IPS-18c (cell line): ENCODE measurements around the gene KCNIP3.

Source experiments
- H3K4me3 ChIP-seq: 2 replicates; pipeline ENCODE4 v1.7.0; 2013; ENCODE audit warnings: low read depth, mild to moderate bottlenecking, low read length, moderate library complexity; ENCODE audit not compliant: insufficient read depth
- H3K9me3 ChIP-seq: one replicate; pipeline ENCODE4 v1.6.1; 2013; ENCODE audit warnings: mild to moderate bottlenecking, low read length, moderate library complexity; ENCODE audit not compliant: control insufficient read depth, insufficient read depth

KCNIP3 gene

DNA sequence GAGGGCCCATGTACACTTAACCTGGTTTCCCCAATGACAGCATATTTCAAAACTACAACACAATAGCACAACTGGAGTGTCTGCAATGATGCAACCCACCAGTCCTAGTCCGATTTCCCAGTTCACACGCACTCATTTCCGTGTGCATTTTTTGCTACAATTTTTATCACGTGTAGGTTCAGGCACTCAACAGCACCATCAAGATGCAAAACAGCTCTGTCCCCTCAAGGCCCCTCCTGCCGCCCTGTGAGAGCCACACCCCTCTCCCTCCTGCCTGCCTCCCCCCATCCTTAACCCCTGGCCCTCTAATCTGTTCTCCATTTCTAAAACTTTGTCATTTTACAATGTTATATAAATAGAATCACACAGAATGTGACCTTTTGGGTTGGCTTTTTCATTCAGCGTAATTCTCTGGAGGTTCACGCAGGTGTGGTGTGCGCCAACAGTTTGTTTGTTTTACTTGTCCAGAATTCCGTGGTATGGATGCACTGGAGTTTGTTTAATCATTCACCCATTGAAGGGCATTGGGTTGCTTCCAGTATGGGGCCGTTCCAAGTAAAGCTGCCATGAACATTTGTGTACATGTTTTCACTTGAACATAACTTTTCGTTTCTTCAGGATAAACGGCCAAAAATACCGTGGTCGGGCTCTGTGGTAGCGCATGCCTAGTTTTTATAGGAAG lies 8.4 kb downstream of the KCNIP3 start:
- Histone ChIP-seq H3K4me3 (no peak overlapping the region), H3K9me3 (no peaks in the 10 kb centered on the region)

DNA sequence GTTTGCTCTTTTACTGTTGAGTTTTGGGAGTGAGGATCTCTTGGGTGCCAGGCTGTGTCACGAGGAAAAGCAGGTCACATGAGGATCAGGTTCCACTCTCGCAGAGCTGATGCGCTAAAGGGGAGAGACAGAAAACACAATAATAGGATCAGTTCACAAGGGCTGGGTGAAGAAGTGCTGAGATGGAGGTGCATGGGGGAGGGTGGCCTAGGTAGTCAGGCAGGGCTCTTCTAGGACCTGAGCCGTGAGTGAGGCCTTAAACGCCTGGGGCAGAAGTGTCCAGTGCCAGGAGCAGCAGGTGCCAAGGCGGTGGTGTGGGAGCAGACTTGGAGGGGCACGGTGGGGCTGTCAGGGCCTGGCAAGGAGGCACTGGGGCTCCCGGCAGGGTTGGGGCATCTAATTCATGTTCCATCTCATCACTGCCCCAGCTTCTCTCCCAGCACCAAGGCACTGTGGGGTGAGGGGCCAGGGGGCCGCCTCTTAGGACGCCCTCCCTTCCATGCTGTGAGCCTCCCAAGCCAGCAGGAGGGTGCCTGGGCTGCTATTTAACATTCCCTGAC lies 9.3 kb downstream of the KCNIP3 start:
- no peak overlapping the region for H3K4me3 ChIP-seq
- no peaks in the 10 kb centered on the region for H3K9me3 ChIP-seq

DNA sequence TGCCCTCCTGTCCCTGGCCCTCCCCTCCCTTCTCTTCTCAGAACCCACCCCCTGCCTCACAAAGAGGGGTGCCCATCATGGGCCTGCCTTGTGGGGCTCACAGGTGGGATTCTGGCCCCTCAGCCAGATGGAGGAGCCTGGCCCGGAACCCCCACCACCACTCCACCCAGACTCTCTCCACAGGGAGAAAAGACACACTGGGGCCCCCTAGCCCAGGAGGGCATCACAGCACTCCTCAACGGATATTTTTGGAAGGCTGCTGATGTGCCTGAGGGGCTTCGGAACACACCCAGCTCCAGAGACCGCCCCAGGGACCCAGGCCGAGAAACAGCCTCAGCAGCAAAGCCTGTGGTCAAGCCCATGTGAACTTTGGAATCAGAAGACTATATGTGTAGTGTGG lies 9.9 kb downstream of the KCNIP3 start:
- no peaks in the 10 kb centered on the region for H3K9me3 ChIP-seq
- no peak overlapping the region for H3K4me3 ChIP-seq

DNA sequence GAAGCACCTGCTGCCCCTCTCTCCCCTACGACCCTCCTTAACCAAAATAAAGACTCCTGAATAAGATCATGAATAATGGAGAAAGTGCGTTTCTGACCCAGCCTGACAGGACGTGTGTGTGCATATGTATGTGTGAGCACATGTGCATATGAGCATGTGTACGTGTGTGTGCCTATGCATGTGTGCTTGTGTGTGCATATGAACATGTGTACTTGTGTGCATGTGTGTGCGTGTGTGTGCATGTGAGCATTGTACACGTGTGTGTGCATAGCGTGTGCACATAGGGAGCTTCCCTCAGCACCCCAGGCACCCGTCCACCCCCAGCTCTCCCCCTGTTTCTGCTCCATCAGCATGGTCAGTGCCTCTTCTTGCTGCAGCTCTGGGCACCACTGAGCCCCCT lies 10.7 kb downstream of the KCNIP3 start:
- H3K4me3 ChIP-seq: no peak overlapping the region
- H3K9me3 ChIP-seq: peaks cover 4% of the 10 kb centered on the region

DNA sequence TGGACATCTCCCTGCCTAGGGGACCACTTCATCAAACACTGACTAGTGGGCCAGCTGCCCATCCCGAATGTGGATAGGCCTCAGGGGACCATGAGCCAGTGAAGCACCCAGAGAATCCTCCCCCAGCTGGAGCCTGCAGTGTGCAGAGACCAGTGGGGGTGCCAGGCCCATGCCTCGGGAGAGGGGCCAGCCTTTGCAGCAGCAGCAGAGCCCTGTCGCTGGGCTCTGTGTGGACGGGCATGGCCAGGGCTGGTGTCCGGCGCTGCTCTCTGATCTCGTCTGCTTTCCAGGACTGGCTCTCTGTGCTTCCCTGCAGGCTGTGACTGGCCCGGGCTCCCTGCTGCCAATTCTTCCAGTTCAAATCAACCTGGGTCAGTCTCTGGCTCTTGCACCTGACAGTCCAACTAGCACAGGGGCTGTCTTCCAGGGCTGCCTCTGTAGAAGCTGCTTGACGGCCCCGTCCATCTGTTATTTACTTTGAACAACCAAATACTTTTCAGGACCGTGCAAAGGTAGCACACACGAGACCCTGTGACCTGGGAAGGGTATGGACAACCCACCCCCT lies 11.4 kb downstream of the KCNIP3 start:
- H3K4me3 ChIP-seq: no peak overlapping the region
- H3K9me3 ChIP-seq: peaks cover 4% of the 10 kb centered on the region

DNA sequence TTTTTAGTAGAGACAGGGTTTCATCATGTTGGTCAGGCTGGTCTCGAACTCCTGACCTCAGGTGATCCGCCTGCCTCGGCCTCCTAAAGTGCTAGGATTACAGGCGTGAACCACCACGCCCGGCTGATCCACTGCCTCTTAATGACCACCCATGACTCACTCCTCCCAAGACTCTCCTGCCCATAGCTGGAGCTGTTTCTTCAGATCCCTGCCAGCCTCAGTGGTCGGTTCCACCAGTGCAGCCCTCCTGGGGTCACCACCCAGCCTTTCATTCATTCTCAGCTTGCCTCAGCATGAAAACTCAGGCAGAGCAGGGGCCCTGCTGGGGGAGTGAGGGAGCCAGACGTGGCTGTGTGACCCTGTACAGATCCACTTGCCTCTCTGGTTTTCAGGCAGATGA lies 12.5 kb downstream of the KCNIP3 start:
- Histone ChIP-seq H3K4me3 (no peak overlapping the region), H3K9me3 (peaks cover 4% of the 10 kb centered on the region)

DNA sequence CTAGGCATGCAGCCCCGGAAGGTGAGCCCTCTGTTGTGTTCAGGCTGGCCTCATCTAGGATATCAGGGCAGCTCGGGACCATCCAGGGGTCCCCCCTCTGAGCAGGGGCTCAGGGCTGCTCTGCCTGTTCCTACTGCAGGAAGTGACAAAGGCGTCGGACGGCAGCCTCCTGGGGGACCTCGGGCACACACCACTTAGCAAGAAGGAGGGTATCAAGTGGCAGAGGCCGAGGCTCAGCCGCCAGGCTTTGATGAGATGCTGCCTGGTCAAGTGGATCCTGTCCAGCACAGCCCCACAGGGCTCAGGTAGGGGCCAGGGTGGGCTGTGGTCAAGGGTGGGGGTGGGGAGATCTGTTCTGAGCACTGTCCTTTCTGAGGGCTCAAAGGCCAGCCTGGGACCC lies 13.1 kb downstream of the KCNIP3 start:
- H3K4me3 ChIP-seq: no peak overlapping the region

DNA sequence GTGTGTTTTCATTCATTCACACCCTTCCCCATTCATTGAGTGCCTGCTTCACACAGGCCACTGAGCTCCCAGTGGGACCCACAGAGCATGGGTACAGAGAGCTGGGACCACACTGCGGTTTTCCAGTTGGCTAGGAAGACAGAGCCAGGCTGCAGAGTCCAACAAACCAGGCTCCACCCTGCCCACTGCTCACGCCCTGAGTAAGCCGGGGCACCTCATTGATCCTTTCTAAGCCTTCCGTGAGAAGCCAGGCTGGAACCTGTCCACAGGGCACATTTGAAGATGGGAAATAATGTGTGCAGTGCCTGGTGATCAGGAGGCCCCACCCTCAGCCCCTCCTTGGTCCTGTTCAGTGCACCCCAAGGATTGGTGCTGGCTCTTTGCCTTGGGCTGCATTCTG lies 13.5 kb downstream of the KCNIP3 start:
- Histone ChIP-seq H3K4me3 (no peak overlapping the region), H3K9me3 (peaks cover 4% of the 10 kb centered on the region)

More for the DNA sequence above, 13.1 kb downstream of the KCNIP3 start:
- H3K9me3 ChIP-seq: peaks cover 4% of the 10 kb centered on the region

DNA sequence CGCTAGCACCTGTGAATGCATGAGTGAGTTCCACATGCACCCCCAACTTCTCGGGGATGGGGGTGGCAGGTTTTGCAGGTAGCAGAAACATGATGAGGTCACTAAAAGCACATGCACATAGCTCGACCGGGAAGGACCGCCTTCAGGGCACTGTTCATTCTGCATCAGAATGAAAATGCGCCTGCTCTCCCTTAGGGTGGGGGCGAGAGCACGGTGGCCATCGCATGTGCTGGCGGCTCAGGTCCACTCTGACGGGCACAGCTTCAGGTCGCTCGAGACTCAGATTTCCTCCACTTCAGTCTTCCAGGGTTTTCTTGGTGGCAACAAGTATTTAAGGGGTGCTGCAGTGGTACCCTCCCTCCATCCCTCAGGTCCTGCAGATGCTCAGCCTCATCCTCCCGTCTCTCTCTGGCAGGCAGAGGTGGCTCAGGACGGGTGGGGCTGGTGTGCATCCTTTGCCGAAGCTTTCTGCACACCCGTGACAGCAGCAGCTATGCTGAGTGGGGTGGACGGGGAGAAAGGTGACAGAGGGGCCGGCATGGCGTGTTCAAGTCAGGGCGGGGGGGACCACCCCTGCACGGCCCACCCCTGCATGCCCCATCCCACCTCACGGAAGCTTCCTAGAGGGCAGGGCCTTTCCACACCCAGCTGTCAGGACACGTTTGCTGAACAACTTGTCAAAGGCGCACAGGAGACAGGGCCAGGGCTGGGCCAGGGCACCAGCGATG lies 14.8 kb downstream of the KCNIP3 start:
- H3K9me3 ChIP-seq: peaks cover 4% of the 10 kb centered on the region
- no peak overlapping the region for H3K4me3 ChIP-seq

DNA sequence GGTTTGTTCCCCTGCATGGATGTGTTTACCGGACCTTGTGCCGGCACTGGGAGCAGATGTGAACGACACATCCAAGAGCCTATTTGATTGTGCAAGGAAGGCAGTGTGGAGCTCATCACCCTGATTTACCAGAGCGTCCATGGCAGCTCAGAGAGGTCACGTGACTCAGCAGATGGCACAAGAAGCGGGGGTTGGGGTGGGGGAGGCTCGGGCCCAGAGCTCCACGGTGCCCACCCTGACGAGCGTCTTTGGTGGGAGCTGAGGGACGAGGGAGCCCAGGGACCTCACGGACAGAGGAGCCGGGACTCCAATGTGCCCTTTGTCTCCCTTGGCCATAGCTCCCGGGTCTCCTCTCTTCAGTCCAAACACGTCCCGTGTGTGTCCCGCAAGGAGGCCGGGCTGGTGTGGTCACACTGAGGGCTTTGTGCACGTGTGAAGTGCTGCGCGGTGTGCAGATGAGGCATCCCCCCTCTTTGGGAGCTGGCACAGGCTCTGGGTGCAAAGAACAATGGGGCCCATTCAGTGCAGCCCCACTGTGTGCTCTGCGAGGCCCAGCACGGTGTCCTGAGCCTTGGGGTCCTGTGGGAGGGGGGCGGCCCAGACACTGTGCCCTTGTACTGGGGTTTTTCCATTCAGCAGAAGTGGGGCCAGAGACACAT lies 15.5 kb downstream of the KCNIP3 start:
- Histone ChIP-seq H3K9me3 (peaks cover 4% of the 10 kb centered on the region), H3K4me3 (no peak overlapping the region)

DNA sequence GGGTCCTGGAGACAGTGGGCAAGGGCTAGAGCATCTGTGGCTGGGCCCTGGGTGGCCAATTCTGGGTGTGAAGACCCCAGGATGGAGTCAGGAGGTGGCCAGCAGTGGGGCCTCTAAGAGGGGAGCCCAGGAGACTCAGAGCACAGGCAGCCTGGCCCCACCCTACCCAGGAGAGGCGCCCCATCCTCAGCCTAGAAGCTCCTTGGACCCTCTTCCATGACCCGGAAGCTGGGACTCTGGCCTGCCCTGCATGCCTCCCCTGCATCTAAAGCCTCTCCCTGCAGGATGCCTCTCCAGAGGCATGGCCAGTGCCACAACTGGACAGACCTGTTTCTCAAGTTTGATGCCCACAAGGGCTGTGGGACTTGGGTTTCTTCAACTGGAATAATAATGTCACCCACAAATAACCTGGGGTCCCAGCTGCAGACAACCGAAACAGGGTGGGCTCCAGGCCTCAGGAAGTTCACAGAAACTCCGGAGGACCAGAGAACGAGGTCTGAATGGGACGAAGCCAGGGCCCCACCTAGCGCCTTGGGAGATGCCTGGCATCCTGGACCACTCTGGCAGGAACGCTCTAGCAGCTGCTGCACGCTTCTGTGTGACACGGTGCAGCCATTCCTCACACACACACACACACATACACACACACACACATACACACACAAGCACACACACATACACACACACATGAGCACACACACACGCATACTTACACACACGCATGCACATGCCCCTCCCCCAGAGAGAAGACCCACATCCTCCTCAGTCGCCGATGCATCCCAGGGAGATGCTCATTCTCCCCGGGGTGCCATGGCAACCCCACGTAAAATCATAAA lies 16.4 kb downstream of the KCNIP3 start:
- Histone ChIP-seq H3K4me3 (no peak overlapping the region), H3K9me3 (peaks cover 4% of the 10 kb centered on the region)

DNA sequence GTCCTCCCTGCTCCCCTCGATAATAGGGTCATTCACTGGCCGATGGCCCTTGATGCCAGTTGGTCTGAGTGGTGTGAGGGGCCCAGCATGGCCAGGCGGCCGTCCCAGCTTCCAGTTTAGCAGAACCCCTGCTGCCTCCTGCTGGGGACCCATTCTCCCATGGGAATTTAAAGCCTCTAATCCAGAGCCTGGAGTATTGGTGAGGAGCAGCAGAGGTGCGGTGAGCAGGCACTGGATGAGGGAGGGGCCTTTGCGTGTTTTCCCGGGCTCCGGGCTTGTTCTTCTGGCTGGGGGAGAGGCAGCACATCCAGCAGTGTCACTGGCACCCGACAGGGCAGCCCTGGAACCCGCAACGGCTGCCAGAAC lies 17.4 kb downstream of the KCNIP3 start:
- Histone ChIP-seq H3K9me3 (peaks cover 4% of the 10 kb centered on the region), H3K4me3 (no peak overlapping the region)

DNA sequence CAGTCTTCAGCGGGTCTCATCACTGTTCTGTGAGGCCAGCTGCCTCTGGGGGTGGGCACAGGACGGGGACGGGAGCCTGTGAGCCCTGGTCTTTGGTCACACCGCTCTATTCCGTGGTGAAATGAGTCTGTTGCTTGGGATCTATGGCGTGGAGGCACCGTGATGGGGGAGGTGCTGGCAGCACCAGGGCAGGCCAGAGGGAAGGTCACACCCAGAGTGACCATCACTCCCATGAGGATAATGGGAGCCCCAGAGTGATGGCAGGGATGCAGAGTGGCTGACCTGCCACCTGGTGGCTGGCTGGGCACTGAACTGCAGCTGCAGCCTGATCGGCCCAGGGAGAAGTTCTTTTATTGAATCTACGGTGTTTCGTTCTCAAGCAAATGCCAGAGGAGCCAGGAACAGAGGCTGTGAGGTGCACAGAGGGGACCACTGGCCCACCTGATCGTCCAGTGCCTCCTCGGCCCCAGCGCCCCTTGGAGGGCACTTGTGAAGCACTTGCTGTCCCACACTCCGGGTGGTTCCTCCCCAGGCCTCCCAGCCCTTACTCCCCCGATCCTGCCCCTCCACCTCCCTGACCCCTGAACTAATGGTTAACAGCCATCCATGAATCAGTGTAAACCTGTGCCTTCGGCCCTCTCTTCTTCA lies 17.9 kb downstream of the KCNIP3 start:
- peaks cover 4% of the 10 kb centered on the region for H3K9me3 ChIP-seq
- no peak overlapping the region for H3K4me3 ChIP-seq

DNA sequence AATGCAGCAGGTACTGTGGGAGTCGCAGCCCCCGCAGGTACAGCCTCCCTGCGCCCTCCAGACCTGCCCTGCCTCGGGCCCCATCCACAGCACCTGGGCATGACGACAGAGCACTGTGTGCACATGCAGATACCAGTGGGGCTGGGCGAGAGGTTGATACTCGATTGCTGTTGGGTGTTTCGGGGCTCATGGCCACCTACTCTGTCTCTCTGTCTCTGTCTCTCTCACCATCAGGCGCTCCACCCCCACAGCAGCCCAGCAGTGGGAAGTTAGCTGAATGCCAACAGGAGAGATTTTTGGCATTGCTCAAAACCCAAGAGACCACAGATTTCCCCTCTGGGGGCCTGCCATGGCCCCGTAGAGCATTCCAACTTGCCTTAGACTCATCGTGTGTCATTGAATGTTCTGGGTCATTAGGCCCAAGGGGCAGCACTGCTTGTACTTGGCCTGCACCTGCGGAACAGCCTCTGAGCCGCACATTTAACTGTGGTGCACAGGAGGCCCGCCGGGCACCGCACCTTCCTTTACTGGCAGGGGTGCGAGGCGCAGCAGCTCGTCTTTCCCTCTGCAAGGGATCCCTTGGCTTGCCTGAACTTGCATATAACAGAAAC lies 18.8 kb downstream of the KCNIP3 start:
- H3K9me3 ChIP-seq: peaks cover 4% of the 10 kb centered on the region
- H3K4me3 ChIP-seq: no peak overlapping the region

DNA sequence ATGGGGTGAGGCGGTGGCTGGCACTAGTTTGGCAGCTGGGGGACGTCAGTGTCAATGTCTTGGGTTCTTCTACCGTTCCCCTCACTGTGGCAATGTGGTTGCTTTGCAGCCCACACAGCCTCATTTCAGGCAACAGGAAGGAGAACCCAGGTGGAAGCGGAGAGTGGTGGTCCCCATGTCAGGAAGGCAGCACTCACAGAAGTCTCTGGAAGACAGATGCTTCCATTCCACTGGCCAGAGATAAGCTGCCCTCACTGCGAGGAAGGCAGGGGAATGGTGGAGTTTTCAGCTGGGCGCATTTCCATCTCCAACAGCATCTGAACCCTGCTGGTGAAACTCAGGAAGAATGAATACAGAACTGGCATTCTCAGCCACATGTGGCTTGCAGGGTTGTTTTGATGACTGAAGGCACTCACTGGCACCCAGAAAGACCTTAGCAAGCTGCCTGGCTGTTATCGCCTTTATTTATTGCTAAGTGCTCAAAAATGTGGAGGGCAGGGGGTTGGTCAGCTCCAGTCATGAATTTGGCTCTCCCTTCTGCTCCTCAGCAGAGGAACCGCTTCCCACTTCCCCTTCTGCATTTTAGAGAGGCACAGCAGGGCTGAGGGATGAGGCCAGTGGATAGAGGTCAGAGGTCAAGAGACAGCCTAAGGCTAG lies 19.4 kb downstream of the KCNIP3 start:
- no peak overlapping the region for H3K4me3 ChIP-seq

DNA sequence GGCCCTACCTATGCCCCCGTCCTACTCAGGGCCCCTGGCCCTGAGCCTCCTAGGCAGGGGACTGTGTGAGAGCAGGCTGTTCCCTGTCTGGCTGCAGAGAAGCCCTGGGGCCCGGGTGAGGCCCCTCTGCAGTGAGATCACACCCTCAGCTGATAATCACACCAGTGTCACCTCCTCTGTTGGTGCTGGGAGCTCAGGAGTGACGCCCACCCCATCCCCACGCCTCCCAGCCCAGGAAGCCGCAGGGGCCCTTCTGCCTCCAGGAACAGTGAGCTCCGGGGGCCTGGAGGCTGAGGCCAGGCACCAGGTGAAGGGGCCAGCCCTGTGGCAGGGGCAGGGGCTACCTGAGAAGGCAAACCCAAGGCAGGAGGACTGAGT lies 20.0 kb downstream of the KCNIP3 start:
- no peak overlapping the region for H3K4me3 ChIP-seq
- H3K9me3 ChIP-seq: peaks cover 4% of the 10 kb centered on the region

More for the DNA sequence above, 19.4 kb downstream of the KCNIP3 start:
- H3K9me3 ChIP-seq: peaks cover 4% of the 10 kb centered on the region
